ENCODE measurements around the gene UTP11.

DNA sequence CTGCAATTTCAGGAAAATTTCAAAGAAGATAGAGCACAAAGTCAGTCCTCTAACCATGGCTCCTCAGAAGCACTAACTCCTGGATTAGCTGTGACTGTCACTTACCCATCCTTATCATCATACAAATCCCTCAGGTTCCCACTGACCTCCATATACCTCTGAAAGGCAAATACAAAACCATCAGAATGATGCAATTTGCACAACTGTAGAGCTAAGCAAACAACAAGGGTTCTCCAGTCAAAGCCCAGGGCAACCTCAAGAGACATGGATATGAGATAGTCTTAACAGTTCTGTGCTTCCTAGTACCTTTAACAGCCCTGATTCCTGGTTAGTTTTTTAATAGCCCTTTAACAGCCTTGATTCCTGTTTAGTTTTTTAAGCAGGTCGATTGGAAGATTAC is 24.9 kb upstream of the UTP11 start:
- TF ChIP-seq, protein P1, sequence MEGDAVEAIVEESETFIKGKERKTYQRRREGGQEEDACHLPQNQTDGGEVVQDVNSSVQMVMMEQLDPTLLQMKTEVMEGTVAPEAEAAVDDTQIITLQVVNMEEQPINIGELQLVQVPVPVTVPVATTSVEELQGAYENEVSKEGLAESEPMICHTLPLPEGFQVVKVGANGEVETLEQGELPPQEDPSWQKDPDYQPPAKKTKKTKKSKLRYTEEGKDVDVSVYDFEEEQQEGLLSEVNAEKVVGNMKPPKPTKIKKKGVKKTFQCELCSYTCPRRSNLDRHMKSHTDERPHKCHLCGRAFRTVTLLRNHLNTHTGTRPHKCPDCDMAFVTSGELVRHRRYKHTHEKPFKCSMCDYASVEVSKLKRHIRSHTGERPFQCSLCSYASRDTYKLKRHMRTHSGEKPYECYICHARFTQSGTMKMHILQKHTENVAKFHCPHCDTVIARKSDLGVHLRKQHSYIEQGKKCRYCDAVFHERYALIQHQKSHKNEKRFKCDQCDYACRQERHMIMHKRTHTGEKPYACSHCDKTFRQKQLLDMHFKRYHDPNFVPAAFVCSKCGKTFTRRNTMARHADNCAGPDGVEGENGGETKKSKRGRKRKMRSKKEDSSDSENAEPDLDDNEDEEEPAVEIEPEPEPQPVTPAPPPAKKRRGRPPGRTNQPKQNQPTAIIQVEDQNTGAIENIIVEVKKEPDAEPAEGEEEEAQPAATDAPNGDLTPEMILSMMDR (IDR thresholded peaks at IDR 0.05; ENCODE audit: control extremely low read depth in 1 of 3, insufficient read depth in 1 of 3, low read depth in 1 of 3, low read length in 3 of 3) = no peak
- no peak for TF ChIP-seq POLR2AphosphoS5 (IDR thresholded peaks at IDR 0.05; ENCODE audit: low read depth, low read length)
- no peak for TF ChIP-seq TEAD4 (IDR thresholded peaks at IDR 0.05; ENCODE audit: low read depth, low read length)
- TF ChIP-seq JUND (IDR thresholded peaks at IDR 0.05; ENCODE audit: low read length) = no peak
- no peak for TF ChIP-seq CEBPB (IDR thresholded peaks at IDR 0.05; ENCODE audit: low read depth, low read length)
- TF ChIP-seq, protein P2, sequence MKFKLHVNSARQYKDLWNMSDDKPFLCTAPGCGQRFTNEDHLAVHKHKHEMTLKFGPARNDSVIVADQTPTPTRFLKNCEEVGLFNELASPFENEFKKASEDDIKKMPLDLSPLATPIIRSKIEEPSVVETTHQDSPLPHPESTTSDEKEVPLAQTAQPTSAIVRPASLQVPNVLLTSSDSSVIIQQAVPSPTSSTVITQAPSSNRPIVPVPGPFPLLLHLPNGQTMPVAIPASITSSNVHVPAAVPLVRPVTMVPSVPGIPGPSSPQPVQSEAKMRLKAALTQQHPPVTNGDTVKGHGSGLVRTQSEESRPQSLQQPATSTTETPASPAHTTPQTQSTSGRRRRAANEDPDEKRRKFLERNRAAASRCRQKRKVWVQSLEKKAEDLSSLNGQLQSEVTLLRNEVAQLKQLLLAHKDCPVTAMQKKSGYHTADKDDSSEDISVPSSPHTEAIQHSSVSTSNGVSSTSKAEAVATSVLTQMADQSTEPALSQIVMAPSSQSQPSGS (IDR thresholded peaks at IDR 0.05; ENCODE audit: low read length) = no peak
- no peak for TF ChIP-seq EZH2 (IDR thresholded peaks at IDR 0.05; ENCODE audit: low read depth, low read length, severe bottlenecking)
- TF ChIP-seq RNF2 (IDR thresholded peaks at IDR 0.05; ENCODE audit: borderline replicate concordance, low read depth, low read length, missing control alignments, poor library complexity, severe bottlenecking) = no peak
